Ovary (tissue), 9 donors: ENCODE results near the gene SRCIN1. TPM values are rescaled to one million over a fixed set of nuclear protein-coding genes. Genes with fewer than 3 reads are reported as not detected.

Source experiments
- DNase-seq, 5 donors: peaks; one replicate each; pipeline ENCODE4 v3.0.0-alpha.2; 2019 to 2020
- H3K27ac ChIP-seq, 2 donors: fragments of 200-600 bp; one replicate each; pipeline versions ENCODE4 v1.5.1 to v1.8.0; 2019 to 2022
- H3K27me3 ChIP-seq: fragments of 200-600 bp; one replicate; pipeline ENCODE4 v1.8.0; 2022
- H3K36me3 ChIP-seq: fragments of 200-600 bp; sonication (generic); one replicate; pipeline ENCODE4 v1.5.1; 2019
- H3K4me1 ChIP-seq: one replicate; pipeline ENCODE4 v1.8.1; 2013; ENCODE audit warnings: mild to moderate bottlenecking, moderate library complexity; ENCODE audit not compliant: insufficient read depth
- H3K4me3 ChIP-seq: fragments of 200-600 bp; sonication (generic); one replicate; pipeline ENCODE4 v1.5.1; 2017
- H3K9me3 ChIP-seq, 2 donors: fragments of 200-600 bp in 1 of 2; sonication (generic) in 1 of 2; one replicate each; pipeline versions ENCODE4 v1.5.1 to v1.8.1; 2013 to 2019; ENCODE audit warnings: mild to moderate bottlenecking in 1 of 2, moderate library complexity in 1 of 2
- EP300 ChIP-seq: sonication (generic); formaldehyde crosslinking; IDR thresholded peaks from one replicate; pipeline ENCODE4 v1.6.1; 2017; ENCODE audit warnings: antibody characterized with exemption
- POLR2A ChIP-seq: fragments of 450-650 bp; IDR thresholded peaks from one replicate; pipeline ENCODE4 v1.6.1; 2017; ENCODE audit warnings: antibody characterized with exemption, mild to moderate bottlenecking, moderate library complexity
- WGBS, 3 donors: extraction: QIAGEN DNeasy Blood & Tissue Kit in 1 of 3; methylation state at CpG; one replicate each; pipeline versions ENCODE4 v1.1.5 to v1.1.7; 2013 to 2017; 5-methylcytosine and 5-hydroxymethylcytosine counted together
- intact Hi-C, 4 donors: fragments of 100-400 bp; cut with DNase I; formaldehyde crosslinking; loops; one replicate each; pipeline versions ENCODE4 v1.11.0 to v1.15.1; 2022 to 2023
- polyA plus RNA-seq, 2 donors: library from polyadenylated mRNA; stranded (reverse); fragments of 200-250 nt in 1 of 2; fragments of 350-450 nt in 1 of 2; fragmentation: Illumina TruSeq in 1 of 2; extraction: RNeasy Lipid Tissue Mini Kit (QIAGEN cat#74804) in 1 of 2; gene quantifications; one replicate each; pipeline ENCODE4 v1.2.3, GENCODE V29; 2013 to 2014
- total RNA-seq, 7 donors: library from RNA; depleted of rRNA in 2 of 7; stranded (reverse); fragments of >200 nt in 2 of 7; fragmentation: NEBNext Ultra II Directional in 3 of 7; extraction: Animal tissue kit (Norgen Biotek cat#: 25700) in 3 of 7; gene quantifications; one replicate each; pipeline versions ENCODE4 v1.1.0 to v1.2.4, GENCODE V29; 2016 to 2023
- TF ChIP-seq, protein P1 (sequence below), 3 donors: fragments of 450-650 bp in 2 of 3; fragments of 200-600 bp in 1 of 3; IDR thresholded peaks; one replicate each; pipeline versions ENCODE4 v1.5.1 to v1.8.0; 2016 to 2022; ENCODE audit warnings: antibody characterized with exemption in 3 of 3, mild to moderate bottlenecking in 1 of 3
- donor health status: DM: no; HTN: no; CAD: no; lungs with moderate emphysema.
- donor health status: DM: no; HTN: no; CAD: no.
- donor health status: Bipolar disorder and iron deficiency.
- donor health status: DM: yes; HTN: yes; CAD: no.
- donor health status: DM: no; HTN: no; CAD: no.
- donor health status: DM: yes; HTN: yes; CAD: no.

SRCIN1 gene
- total and polyA plus RNA-seq, 9 donors, result 0.18 to 3.0 (median 1.0) TPM

DNA sequence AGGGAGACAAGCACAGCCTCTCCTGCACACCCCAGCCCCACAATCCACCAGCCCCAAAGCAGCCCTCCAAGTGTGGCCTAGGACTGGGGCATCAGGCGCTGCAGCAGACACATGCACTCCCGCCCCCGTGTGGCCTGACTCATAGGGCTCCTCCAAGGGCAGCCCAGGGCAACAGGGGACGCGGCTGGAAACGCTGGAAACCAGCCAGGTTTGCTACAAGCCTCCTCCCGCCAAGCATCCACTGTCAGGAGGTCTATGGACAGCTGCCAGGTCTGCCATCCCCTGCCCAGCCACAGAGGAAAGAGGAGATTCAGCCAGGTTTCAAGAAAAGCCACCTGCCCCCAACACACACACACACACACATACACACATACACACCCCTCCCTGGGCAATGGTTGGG lies 25.8 kb downstream of the SRCIN1 start:
- no peak for TF ChIP-seq EP300
- no peak for TF ChIP-seq POLR2A
- TF ChIP-seq, protein P1, sequence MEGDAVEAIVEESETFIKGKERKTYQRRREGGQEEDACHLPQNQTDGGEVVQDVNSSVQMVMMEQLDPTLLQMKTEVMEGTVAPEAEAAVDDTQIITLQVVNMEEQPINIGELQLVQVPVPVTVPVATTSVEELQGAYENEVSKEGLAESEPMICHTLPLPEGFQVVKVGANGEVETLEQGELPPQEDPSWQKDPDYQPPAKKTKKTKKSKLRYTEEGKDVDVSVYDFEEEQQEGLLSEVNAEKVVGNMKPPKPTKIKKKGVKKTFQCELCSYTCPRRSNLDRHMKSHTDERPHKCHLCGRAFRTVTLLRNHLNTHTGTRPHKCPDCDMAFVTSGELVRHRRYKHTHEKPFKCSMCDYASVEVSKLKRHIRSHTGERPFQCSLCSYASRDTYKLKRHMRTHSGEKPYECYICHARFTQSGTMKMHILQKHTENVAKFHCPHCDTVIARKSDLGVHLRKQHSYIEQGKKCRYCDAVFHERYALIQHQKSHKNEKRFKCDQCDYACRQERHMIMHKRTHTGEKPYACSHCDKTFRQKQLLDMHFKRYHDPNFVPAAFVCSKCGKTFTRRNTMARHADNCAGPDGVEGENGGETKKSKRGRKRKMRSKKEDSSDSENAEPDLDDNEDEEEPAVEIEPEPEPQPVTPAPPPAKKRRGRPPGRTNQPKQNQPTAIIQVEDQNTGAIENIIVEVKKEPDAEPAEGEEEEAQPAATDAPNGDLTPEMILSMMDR (IDR thresholded peaks at IDR 0.05), result no peak
- H3K4me3 ChIP-seq, result no peak overlapping the region
- no peaks in the 10 kb centered on the region for H3K36me3 ChIP-seq
- intact Hi-C loops, result loop anchor here in 1 of 4 donors (10.0 kb wide), 1 partner anchor 65 kb away; no protein-coding TSS in a partner anchor
- 21 to 25% (median 23%) methylated on average over 7 of the region's 7 CpGs for WGBS, 3 donors
- no peaks in the 10 kb centered on the region for H3K4me1 ChIP-seq
- DNase-seq, result no peak
- H3K27me3 ChIP-seq, result no peaks in the 10 kb centered on the region
- no peaks in the 10 kb centered on the region for H3K9me3 ChIP-seq
- H3K27ac ChIP-seq, result no peak overlapping the region

DNA sequence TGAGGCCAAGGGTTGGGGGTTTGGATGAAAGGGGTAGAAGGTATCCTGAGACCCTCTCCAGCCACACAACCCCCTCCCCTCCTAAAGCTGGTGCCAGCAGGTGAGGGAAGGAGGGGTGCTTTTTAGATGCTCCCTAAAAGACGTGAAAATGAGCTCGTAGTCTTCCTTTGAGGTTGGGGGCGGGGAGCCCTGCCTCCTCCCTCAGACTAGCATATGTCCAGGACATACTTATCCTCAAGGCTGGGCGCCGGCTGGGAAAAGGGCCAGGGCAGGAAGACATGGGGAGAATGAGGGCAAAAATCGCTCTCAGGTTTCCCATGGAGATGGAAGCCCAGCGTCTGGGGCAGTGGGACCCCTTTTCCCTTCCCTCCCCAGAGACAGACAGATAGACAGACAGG lies 26.7 kb downstream of the SRCIN1 start:
- DNase-seq, result no peak
- H3K36me3 ChIP-seq, result no peaks in the 10 kb centered on the region
- no peaks in the 10 kb centered on the region for H3K9me3 ChIP-seq
- intact Hi-C loops, result loop anchor here in 1 of 4 donors (10.0 kb wide), 1 partner anchor 64 kb away; no protein-coding TSS in a partner anchor
- H3K27me3 ChIP-seq, result no peaks in the 10 kb centered on the region
- TF ChIP-seq, protein P1 (IDR thresholded peaks at IDR 0.05), result no peak
- TF ChIP-seq POLR2A, result no peak
- TF ChIP-seq EP300, result no peak
- H3K27ac ChIP-seq, result no peak overlapping the region
- H3K4me1 ChIP-seq, result no peaks in the 10 kb centered on the region
- 32 to 41% (median 41%) methylated on average over 7 of the region's 7 CpGs for WGBS, 3 donors
- H3K4me3 ChIP-seq, result no peak overlapping the region

DNA sequence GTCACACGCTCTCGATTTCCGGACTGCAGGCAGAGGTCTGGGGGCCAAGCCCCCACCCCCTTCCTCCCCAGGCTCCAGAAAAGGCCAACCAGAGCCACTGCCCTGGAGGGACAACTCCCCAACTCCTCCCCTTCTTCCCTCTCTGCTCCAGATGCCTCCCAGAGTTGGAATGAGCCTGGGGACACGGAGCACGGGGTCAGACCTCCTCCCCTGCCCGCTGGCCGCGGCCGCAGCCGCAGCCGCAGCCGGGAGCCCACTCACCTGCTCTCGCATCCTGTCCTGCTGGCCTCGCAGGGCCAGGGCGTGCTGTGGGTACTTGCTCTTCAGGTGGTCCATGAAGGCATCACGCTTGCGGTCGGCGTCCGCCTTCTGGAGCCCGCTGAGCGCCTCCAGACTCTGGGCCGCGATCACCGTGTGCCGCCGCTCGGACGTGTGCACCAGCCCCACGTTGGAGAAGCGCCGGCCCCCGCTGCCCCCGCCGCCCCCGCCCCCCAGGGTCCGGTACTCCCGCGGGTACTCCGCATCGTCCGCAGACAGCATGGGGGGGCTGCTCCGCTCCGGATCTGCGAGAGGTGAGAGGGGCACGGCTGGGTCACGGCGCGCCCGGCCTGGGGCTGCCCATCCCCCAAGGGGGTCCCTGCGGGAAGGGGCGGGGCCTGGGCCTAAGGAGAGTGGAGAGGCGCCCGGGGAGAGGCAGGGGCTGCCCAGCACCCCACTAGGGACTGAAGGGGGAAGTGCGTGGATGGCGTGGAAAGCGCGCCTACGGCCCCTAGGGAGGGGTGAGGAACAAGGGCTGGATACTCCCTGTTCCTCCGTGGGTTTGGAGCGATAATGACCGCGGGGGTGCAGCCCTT lies 27.3 kb downstream of the SRCIN1 start:
- H3K4me1 ChIP-seq, result no peaks in the 10 kb centered on the region
- TF ChIP-seq, protein P1 (IDR thresholded peaks at IDR 0.05), result no peak
- no peak overlapping the region for H3K4me3 ChIP-seq
- H3K27me3 ChIP-seq, result no peaks in the 10 kb centered on the region
- 3 to 9% (median 4%) methylated on average over 61 to 63 of the region's 63 CpGs for WGBS, 3 donors
- H3K9me3 ChIP-seq, result no peaks in the 10 kb centered on the region
- intact Hi-C loops, result loop anchor here in 1 of 4 donors (10.0 kb wide), 1 partner anchor 64 kb away; no protein-coding TSS in a partner anchor
- DNase-seq, result no peak
- no peaks in the 10 kb centered on the region for H3K36me3 ChIP-seq
- no peak overlapping the region for H3K27ac ChIP-seq

DNA sequence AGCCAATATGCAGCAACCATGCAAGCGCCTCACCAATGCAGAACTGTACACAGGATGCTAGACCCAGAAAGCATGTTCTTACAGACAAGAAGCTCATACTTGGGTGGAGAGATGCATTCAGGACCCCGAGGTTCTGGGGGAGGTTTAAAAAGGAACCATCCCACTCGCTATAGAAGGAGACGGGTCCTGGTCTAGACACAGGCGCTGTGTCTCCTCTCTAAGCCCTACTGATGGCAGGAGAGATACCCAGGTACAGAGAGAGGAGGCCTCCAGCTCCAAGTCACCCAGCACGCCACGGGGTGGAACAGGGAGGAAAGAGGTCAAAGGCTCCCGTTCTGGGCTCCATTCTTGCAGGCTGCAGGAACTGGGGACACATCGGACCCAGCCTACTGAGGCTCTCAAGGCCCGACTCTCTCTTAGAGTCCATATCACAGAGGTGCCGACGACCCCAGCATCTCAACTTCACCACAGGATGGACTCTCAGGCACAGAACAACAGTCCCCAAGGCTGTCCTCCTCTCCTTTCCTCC lies 28.0 kb downstream of the SRCIN1 start:
- WGBS, 3 donors, result 60 to 72% (median 61%) methylated on average over 12 of the region's 12 CpGs
- Histone ChIP-seq H3K4me3 (no peak overlapping the region), H3K4me1 (no peaks in the 10 kb centered on the region), H3K27me3 (no peaks in the 10 kb centered on the region), H3K27ac (no peak overlapping the region), H3K9me3 (no peaks in the 10 kb centered on the region), H3K36me3 (no peaks in the 10 kb centered on the region)
- no peak for DNase-seq
- TF ChIP-seq, protein P1 (IDR thresholded peaks at IDR 0.05), result no peak
- intact Hi-C loops, result loop anchor here in 1 of 4 donors (10.0 kb wide), 1 partner anchor 63 kb away; no protein-coding TSS in a partner anchor
